Transverse colon (tissue), 3 donors: ENCODE data around the gene GLI1.

Experiments
- CTCF ChIP-seq, 5 experiments: fragments of 200-600 bp in 3 of 5; fragments of 450-650 bp in 2 of 5; sonication (generic) in 3 of 5; IDR thresholded peaks; 1 replicate in 2 of 5; 2 replicates in 3 of 5; pipeline ENCODE4 v1.5.1; 2016 to 2017; ENCODE audit warnings: antibody characterized with exemption in 5 of 5, inconsistent platforms in 3 of 5, mild to moderate bottlenecking in 2 of 5, moderate library complexity in 1 of 5
- EP300 ChIP-seq: sonication (generic); formaldehyde crosslinking; IDR thresholded peaks from one replicate; pipeline ENCODE4 v1.6.1; 2017; ENCODE audit warnings: antibody characterized with exemption, low read depth

GRCh38 chr12:57471661-57472060 lies 12.1 kb downstream of the GLI1 start:
- TF ChIP-seq CTCF (IDR thresholded peaks at IDR 0.05): no peak
- no peak for TF ChIP-seq EP300
